Psoas muscle (tissue), 8 donors: ENCODE data around the gene PRDX1. TPM values are rescaled to one million over a fixed set of nuclear protein-coding genes. Genes with fewer than 3 reads are reported as not detected.

ENCODE experiments used
- ATAC-seq, 4 donors: fragments of 200-7000 bp; cut with Tn5 transposase; one replicate each; pipeline ENCODE4 v1.9.1; 2020; ENCODE audit warnings: moderate library complexity in 3 of 4, mild to moderate bottlenecking in 2 of 4
- DNase-seq, 2 donors: peaks; one replicate each; pipeline ENCODE4 v3.0.0-alpha.2; 2020
- H3K27ac ChIP-seq: fragments of 200-600 bp; one replicate; pipeline ENCODE4 v1.8.0; 2022
- H3K27me3 ChIP-seq, 3 donors: fragments of 200-600 bp in 1 of 3; one replicate each; pipeline versions ENCODE4 v1.6.1 to v1.8.0; 2013 to 2022; ENCODE audit warnings: low read length in 2 of 3, mild to moderate bottlenecking in 2 of 3, moderate library complexity in 1 of 3; ENCODE audit not compliant: insufficient read depth in 3 of 3
- H3K36me3 ChIP-seq, 2 donors: fragments of 200-600 bp in 1 of 2; one replicate each; pipeline versions ENCODE4 v1.6.1 to v1.8.0; 2013 to 2022; ENCODE audit warnings: low read depth in 1 of 2, mild to moderate bottlenecking in 1 of 2, moderate library complexity in 1 of 2; ENCODE audit not compliant: insufficient read depth in 1 of 2
- H3K4me1 ChIP-seq: fragments of 200-600 bp; one replicate; pipeline ENCODE4 v1.8.0; 2022
- H3K4me3 ChIP-seq: fragments of 200-600 bp; one replicate; pipeline ENCODE4 v1.8.0; 2022; ENCODE audit warnings: mild to moderate bottlenecking
- H3K9me3 ChIP-seq: fragments of 200-600 bp; one replicate; pipeline ENCODE4 v1.8.0; 2022
- WGBS, 3 donors: extraction: QIAGEN DNeasy Blood & Tissue Kit; methylation state at CpG; one replicate each; pipeline versions ENCODE4 v1.1.6 to v1.1.7; 2013; 5-methylcytosine and 5-hydroxymethylcytosine counted together
- intact Hi-C, 2 donors: fragments of 100-400 bp; cut with DNase I; formaldehyde crosslinking; loops; one replicate each; pipeline versions ENCODE4 v1.11.0 to v1.14.2; 2022
- polyA plus RNA-seq, 3 donors: library from polyadenylated mRNA; stranded (reverse); fragments of 200-250 nt; gene quantifications; one replicate each; pipeline ENCODE4 v1.2.3, GENCODE V29; 2013
- total RNA-seq, 4 donors: library from RNA; stranded (reverse); fragmentation: NEBNext Ultra II Directional in 2 of 4; extraction: Animal tissue kit (Norgen Biotek cat#: 25700) in 2 of 4; gene quantifications; one replicate each; pipeline versions ENCODE4 v1.2.1 to v1.2.4, GENCODE V29; 2021 to 2023
- TF ChIP-seq, protein P1 (sequence below): fragments of 200-600 bp; IDR thresholded peaks from one replicate; pipeline ENCODE4 v1.8.0; 2022; ENCODE audit warnings: antibody characterized with exemption
- donor health status: healthy with polysubstance abuse.
- donor health status: DM: no; HTN: no; CAD: no; lungs with moderate emphysema.
- donor health status: Bipolar disorder and iron deficiency.
- donor health status: healthy.
- donor health status: DM: yes; HTN: yes; CAD: no.
- donor health status: DM: no; HTN: no; CAD: no.
- donor health status: DM: no; HTN: no; CAD: no.
- donor health status: DM: yes; HTN: yes; CAD: no.

Gene PRDX1
- total and polyA plus RNA-seq, 7 donors = 354 to 1,179 (median 524) TPM

DNA sequence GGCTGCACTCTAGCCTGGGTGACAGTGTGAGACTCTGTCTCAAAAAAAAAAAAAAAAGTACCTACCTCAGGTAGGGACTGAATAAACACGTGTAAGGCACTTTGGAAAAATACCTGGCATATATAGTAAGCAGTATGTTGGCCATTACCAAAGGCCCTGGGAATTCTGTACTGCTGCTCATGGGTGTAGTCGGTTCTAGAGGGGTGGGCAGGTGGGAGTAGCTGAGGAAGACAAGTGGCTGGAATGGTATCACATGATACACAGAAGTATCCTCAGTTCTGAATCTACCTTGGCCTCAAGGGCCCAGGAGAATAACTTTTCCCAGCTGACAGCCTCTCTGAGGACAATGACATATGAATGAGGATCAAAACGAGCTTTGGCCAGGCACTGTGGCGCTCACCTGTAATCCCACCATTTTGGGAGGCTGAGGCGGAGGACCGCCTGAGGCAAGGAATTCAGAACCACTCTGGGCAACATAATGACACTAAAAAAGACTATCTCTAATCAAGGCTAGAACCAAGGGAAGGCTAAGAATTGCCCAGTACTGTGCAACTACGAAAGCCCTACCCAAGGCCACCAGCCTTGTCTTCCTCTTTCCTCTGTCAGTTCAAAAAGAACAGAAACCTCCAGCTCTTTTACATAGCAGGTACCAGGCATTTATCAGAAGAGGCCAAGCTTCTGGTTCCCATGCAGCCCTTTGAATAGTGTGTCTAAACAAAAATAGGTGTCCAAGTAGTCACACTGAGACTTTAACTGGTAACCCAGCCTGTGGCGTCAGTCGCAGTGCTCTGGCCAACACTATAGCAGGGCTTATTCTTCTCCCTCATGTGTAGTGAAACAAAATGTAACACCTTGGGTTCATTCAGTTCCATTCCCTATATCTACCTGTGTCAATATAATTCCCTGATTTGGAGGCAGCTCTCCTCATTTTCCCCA, 11.4 kb downstream of the PRDX1 start:
- H3K9me3 ChIP-seq = no peaks in the 10 kb centered on the region
- H3K4me3 ChIP-seq = no peak overlapping the region
- TF ChIP-seq, protein P1, sequence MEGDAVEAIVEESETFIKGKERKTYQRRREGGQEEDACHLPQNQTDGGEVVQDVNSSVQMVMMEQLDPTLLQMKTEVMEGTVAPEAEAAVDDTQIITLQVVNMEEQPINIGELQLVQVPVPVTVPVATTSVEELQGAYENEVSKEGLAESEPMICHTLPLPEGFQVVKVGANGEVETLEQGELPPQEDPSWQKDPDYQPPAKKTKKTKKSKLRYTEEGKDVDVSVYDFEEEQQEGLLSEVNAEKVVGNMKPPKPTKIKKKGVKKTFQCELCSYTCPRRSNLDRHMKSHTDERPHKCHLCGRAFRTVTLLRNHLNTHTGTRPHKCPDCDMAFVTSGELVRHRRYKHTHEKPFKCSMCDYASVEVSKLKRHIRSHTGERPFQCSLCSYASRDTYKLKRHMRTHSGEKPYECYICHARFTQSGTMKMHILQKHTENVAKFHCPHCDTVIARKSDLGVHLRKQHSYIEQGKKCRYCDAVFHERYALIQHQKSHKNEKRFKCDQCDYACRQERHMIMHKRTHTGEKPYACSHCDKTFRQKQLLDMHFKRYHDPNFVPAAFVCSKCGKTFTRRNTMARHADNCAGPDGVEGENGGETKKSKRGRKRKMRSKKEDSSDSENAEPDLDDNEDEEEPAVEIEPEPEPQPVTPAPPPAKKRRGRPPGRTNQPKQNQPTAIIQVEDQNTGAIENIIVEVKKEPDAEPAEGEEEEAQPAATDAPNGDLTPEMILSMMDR = no peak
- H3K4me1 ChIP-seq = no peaks in the 10 kb centered on the region
- no peak for ATAC-seq
- H3K27me3 ChIP-seq = no peaks in the 10 kb centered on the region
- WGBS, 3 donors = 66 to 79% (median 77%) methylated on average over 9 of the region's 9 CpGs
- no peak for DNase-seq
- peaks cover 22 to 67% of the 10 kb centered on the region in 2 donors for H3K36me3 ChIP-seq
- peak overlapping the region; percentile 9 for H3K27ac ChIP-seq
- intact Hi-C loops = no loop called here

DNA sequence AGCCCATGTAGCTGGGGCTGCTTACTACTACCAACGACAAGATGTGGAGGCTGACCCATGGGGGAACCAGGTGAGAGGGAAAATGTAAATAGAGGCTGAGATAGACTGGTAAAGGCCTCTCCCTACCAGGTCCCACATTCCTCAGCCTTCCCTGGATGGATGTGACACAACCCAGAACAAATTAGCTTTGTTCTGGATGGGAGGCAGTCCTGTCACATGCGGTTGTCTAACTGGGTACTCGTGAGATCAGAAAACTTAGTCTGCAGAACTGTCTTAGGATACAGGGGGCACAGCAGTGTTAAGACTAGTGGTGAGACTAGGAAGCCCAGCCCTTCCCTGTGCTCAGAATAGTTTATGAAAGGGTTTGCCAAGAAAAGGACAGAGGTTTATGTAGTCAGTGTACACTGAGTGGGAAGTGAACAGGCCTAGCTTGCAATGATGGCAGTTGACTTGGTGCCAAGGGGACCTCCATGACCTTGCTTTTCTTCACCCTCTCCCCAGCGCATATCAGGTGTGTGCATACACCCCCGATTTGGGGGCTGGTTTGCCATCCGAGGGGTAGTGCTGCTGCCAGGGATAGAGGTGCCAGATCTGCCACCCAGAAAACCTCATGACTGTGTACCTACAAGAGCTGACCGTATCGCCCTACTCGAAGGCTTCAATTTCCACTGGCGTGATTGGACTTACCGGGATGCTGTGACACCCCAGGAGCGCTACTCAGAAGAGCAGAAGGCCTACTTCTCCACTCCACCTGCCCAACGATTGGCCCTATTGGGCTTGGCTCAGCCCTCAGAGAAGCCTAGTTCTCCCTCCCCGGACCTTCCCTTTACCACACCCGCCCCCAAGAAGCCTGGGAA, 13.2 kb downstream of the PRDX1 start:
- intact Hi-C loops = no loop called here

DNA sequence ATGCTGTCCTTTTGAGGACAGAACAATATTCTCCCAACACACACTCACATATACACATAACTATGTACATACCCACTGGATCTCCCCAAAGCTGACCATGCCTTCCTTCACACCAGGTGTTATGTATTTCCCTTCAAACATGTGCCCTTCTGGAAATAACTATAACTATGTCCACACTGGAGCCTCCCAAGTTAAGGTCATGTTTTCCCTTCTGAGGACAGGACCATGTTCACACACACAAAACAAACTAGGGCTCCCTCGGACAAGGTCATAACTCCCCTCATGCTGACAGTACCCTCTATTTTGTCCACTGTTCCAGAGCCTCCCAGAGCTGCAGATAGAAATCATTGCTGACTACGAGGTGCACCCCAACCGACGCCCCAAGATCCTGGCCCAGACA, 13.8 kb downstream of the PRDX1 start:
- Histone ChIP-seq H3K4me3 (no peak overlapping the region), H3K9me3 (no peaks in the 10 kb centered on the region), H3K36me3 (peaks cover 2 to 47% of the 10 kb centered on the region in 2 donors), H3K27me3 (no peaks in the 10 kb centered on the region), H3K4me1 (no peaks in the 10 kb centered on the region), H3K27ac (peak overlapping the region; percentile 36)
- TF ChIP-seq, protein P1 = no peak
- intact Hi-C loops = no loop called here
- WGBS, 3 donors = 75 to 87% (median 84%) methylated on average over 4 of the region's 4 CpGs
- ATAC-seq (peak in 2 of 4 donors; percentile 8 to 11), DNase-seq (no peak)

More for the DNA sequence above, 13.2 kb downstream of the PRDX1 start:
- ATAC-seq = peak; percentile 56 to 74 (median 71)
- no peaks in the 10 kb centered on the region for H3K4me1 ChIP-seq
- H3K27ac ChIP-seq = peak overlapping the region; percentile 36
- WGBS, 3 donors = 54 to 74% (median 63%) methylated on average over 15 of the region's 15 CpGs
- no peaks in the 10 kb centered on the region for H3K27me3 ChIP-seq
- TF ChIP-seq, protein P1 = no peak
- no peak overlapping the region for H3K4me3 ChIP-seq
- no peaks in the 10 kb centered on the region for H3K9me3 ChIP-seq
- peaks cover 7 to 53% of the 10 kb centered on the region in 2 donors for H3K36me3 ChIP-seq
- DNase-seq = no peak

DNA sequence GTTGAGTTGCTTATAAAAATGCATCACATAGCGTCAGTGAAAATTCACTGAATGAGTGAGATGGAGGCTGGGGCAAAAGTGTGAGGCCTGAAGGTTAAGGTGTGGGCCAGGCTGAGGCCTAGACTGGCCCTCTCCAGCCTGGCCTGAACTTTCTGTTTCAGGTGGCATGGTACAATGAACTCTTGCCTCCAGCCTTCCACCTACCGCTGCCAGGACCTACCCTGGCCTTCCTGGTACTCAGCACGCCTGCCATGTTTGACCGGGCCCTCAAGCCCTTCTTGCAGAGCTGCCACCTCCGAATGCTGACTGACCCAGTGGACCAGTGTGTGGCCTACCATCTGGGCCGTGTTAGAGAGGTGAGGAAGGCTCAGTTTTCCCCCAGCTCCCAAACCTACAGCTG, 14.5 kb downstream of the PRDX1 start:
- Histone ChIP-seq H3K27ac (peak overlapping the region; percentile 9), H3K4me3 (no peak overlapping the region), H3K36me3 (peaks cover 0 to 40% of the 10 kb centered on the region in 2 donors), H3K9me3 (no peaks in the 10 kb centered on the region), H3K27me3 (no peaks in the 10 kb centered on the region), H3K4me1 (no peaks in the 10 kb centered on the region)
- DNase-seq = no peak
- TF ChIP-seq, protein P1 = no peak
- intact Hi-C loops = no loop called here
- peak in 2 of 4 donors; percentile 7 to 20 for ATAC-seq
- 87 to 95% (median 92%) methylated on average over 6 of the region's 6 CpGs for WGBS, 3 donors
